Effector memory CD4-positive, alpha-beta T cell (primary cell): ENCODE measurements around the gene CCDC50.

ENCODE experiments used
- DNase-seq, 3 donors: peaks; one replicate each; pipeline ENCODE4 v3.0.0-alpha.2; 2020
- H3K27ac ChIP-seq: 2 replicates; pipeline ENCODE4 v1.7.0; 2013; ENCODE audit warnings: mild to moderate bottlenecking, low read length, moderate library complexity; ENCODE audit not compliant: insufficient read depth, poor library complexity, severe bottlenecking
- H3K27me3 ChIP-seq: replicated peaks from 2 replicates; pipeline ENCODE4 v1.7.0; 2013; ENCODE audit warnings: mild to moderate bottlenecking, low read length; ENCODE audit not compliant: insufficient read depth, control insufficient read depth, poor library complexity, severe bottlenecking
- H3K36me3 ChIP-seq: 2 replicates; pipeline ENCODE4 v1.7.0; 2013; ENCODE audit warnings: mild to moderate bottlenecking, low read length, moderate library complexity; ENCODE audit not compliant: control insufficient read depth, insufficient read depth
- H3K4me1 ChIP-seq: 2 replicates; pipeline ENCODE4 v1.7.0; 2013; ENCODE audit warnings: low read length, mild to moderate bottlenecking; ENCODE audit not compliant: control insufficient read depth, insufficient read depth, poor library complexity, severe bottlenecking
- H3K4me3 ChIP-seq: 2 replicates; pipeline ENCODE4 v1.7.0; 2013; ENCODE audit warnings: low read length, low read depth, mild to moderate bottlenecking; ENCODE audit not compliant: insufficient read depth, poor library complexity, severe bottlenecking
- H3K9me3 ChIP-seq: 2 replicates; pipeline ENCODE4 v1.7.0; 2013; ENCODE audit warnings: mild to moderate bottlenecking, low read length, moderate library complexity; ENCODE audit not compliant: control insufficient read depth

Gene CCDC50

GRCh38 chr3:191412759-191413158 lies 83.6 kb downstream of the CCDC50 start:
- H3K27ac ChIP-seq = no peak overlapping the region
- no peak overlapping the region for H3K4me3 ChIP-seq
- H3K9me3 ChIP-seq = peaks cover 4% of the 10 kb centered on the region
- H3K27me3 ChIP-seq = no peaks in the 10 kb centered on the region
- no peaks in the 10 kb centered on the region for H3K4me1 ChIP-seq
- no peaks in the 10 kb centered on the region for H3K36me3 ChIP-seq
- no peak for DNase-seq

- no peak overlapping the region for H3K4me3 ChIP-seq
- no peaks in the 10 kb centered on the region for H3K36me3 ChIP-seq
- no peaks in the 10 kb centered on the region for H3K4me1 ChIP-seq
- DNase-seq = no peak
- peaks cover 4% of the 10 kb centered on the region for H3K9me3 ChIP-seq
- no peaks in the 10 kb centered on the region for H3K27me3 ChIP-seq
- H3K27ac ChIP-seq = no peak overlapping the region
Observed at GRCh38 chr3:191414286-191414685, 85.1 kb downstream of the CCDC50 start.

- Histone ChIP-seq H3K27ac (no peak overlapping the region), H3K27me3 (no peaks in the 10 kb centered on the region), H3K36me3 (no peaks in the 10 kb centered on the region), H3K9me3 (peaks cover 2% of the 10 kb centered on the region), H3K4me3 (no peak overlapping the region), H3K4me1 (no peaks in the 10 kb centered on the region)
- DNase-seq = no peak
Observed at GRCh38 chr3:191414732-191415131, 85.5 kb downstream of the CCDC50 start.

GRCh38 chr3:191415566-191415965 lies 86.4 kb downstream of the CCDC50 start:
- no peaks in the 10 kb centered on the region for H3K9me3 ChIP-seq
- H3K4me1 ChIP-seq = no peaks in the 10 kb centered on the region
- H3K27me3 ChIP-seq = no peaks in the 10 kb centered on the region
- no peak for DNase-seq
- H3K27ac ChIP-seq = no peak overlapping the region
- no peak overlapping the region for H3K4me3 ChIP-seq
- H3K36me3 ChIP-seq = no peaks in the 10 kb centered on the region

- Histone ChIP-seq H3K9me3 (no peaks in the 10 kb centered on the region), H3K27ac (no peak overlapping the region), H3K4me1 (no peaks in the 10 kb centered on the region), H3K4me3 (no peak overlapping the region), H3K27me3 (no peaks in the 10 kb centered on the region), H3K36me3 (no peaks in the 10 kb centered on the region)
- no peak for DNase-seq
Observed at GRCh38 chr3:191417457-191417729, 88.2 kb downstream of the CCDC50 start.

- Histone ChIP-seq H3K9me3 (no peaks in the 10 kb centered on the region), H3K4me3 (no peak overlapping the region), H3K27ac (no peak overlapping the region), H3K27me3 (no peaks in the 10 kb centered on the region), H3K4me1 (no peaks in the 10 kb centered on the region), H3K36me3 (no peaks in the 10 kb centered on the region)
- DNase-seq = no peak
Observed at GRCh38 chr3:191420771-191421170, 91.6 kb downstream of the CCDC50 start.

- H3K4me1 ChIP-seq = no peaks in the 10 kb centered on the region
- no peak for DNase-seq
- H3K27ac ChIP-seq = no peak overlapping the region
- no peaks in the 10 kb centered on the region for H3K27me3 ChIP-seq
- no peaks in the 10 kb centered on the region for H3K9me3 ChIP-seq
- no peaks in the 10 kb centered on the region for H3K36me3 ChIP-seq
- H3K4me3 ChIP-seq = no peak overlapping the region
Observed at GRCh38 chr3:191424881-191425280, 95.7 kb downstream of the CCDC50 start.

- Histone ChIP-seq H3K4me1 (no peaks in the 10 kb centered on the region), H3K9me3 (no peaks in the 10 kb centered on the region), H3K4me3 (no peak overlapping the region), H3K27me3 (no peaks in the 10 kb centered on the region), H3K36me3 (no peaks in the 10 kb centered on the region), H3K27ac (no peak overlapping the region)
- DNase-seq = no peak
Observed at GRCh38 chr3:191425322-191425734, 96.1 kb downstream of the CCDC50 start.

- Histone ChIP-seq H3K36me3 (no peaks in the 10 kb centered on the region), H3K27me3 (no peaks in the 10 kb centered on the region), H3K4me1 (no peaks in the 10 kb centered on the region), H3K27ac (no peak overlapping the region), H3K9me3 (no peaks in the 10 kb centered on the region), H3K4me3 (no peak overlapping the region)
- DNase-seq = no peak
Observed at GRCh38 chr3:191426311-191426710, 97.1 kb downstream of the CCDC50 start.

GRCh38 chr3:191428177-191428576 lies 99.0 kb downstream of the CCDC50 start:
- no peaks in the 10 kb centered on the region for H3K27me3 ChIP-seq
- no peak overlapping the region for H3K27ac ChIP-seq
- DNase-seq = no peak
- H3K36me3 ChIP-seq = no peaks in the 10 kb centered on the region
- no peaks in the 10 kb centered on the region for H3K9me3 ChIP-seq
- H3K4me3 ChIP-seq = no peak overlapping the region
- no peaks in the 10 kb centered on the region for H3K4me1 ChIP-seq

- no peaks in the 10 kb centered on the region for H3K9me3 ChIP-seq
- H3K4me3 ChIP-seq = no peak overlapping the region
- H3K27ac ChIP-seq = no peak overlapping the region
- no peaks in the 10 kb centered on the region for H3K27me3 ChIP-seq
- no peak for DNase-seq
- H3K4me1 ChIP-seq = no peaks in the 10 kb centered on the region
- no peaks in the 10 kb centered on the region for H3K36me3 ChIP-seq
Observed at GRCh38 chr3:191430103-191430502, 100.9 kb downstream of the CCDC50 start.
